Fibroblast of villous mesenchyme (primary cell): ENCODE measurements around the gene CTXND2. TPM values are rescaled to one million over a fixed set of nuclear protein-coding genes. Genes with fewer than 3 reads are reported as not detected.

Experiments used
- DNase-seq: peaks from one replicate; pipeline ENCODE4 v3.0.0-alpha.2; 2010; ENCODE audit warnings: low read depth
- H3K4me3 ChIP-seq: 2 replicates; pipeline ENCODE4 v1.5.1; 2011; ENCODE audit warnings: low read depth, mild to moderate bottlenecking, low read length
- total RNA-seq: library from RNA; depleted of rRNA; stranded (reverse); fragments of >200 nt; gene quantifications from 2 replicates; pipeline ENCODE4 v1.2.3, GENCODE V29; 2012
- TF ChIP-seq, protein P1 (sequence below): IDR thresholded peaks from 2 replicates; pipeline ENCODE4 v1.5.1; 2012; ENCODE audit warnings: low read depth, mild to moderate bottlenecking, low read length; ENCODE audit not compliant: insufficient read depth

Gene CTXND2
- total RNA-seq, 1 donor, result not detected

GRCh38 chr1:150931773-150932172, 44.8 kb downstream of the CTXND2 start:
- no peak overlapping the region for H3K4me3 ChIP-seq
- TF ChIP-seq, protein P1, sequence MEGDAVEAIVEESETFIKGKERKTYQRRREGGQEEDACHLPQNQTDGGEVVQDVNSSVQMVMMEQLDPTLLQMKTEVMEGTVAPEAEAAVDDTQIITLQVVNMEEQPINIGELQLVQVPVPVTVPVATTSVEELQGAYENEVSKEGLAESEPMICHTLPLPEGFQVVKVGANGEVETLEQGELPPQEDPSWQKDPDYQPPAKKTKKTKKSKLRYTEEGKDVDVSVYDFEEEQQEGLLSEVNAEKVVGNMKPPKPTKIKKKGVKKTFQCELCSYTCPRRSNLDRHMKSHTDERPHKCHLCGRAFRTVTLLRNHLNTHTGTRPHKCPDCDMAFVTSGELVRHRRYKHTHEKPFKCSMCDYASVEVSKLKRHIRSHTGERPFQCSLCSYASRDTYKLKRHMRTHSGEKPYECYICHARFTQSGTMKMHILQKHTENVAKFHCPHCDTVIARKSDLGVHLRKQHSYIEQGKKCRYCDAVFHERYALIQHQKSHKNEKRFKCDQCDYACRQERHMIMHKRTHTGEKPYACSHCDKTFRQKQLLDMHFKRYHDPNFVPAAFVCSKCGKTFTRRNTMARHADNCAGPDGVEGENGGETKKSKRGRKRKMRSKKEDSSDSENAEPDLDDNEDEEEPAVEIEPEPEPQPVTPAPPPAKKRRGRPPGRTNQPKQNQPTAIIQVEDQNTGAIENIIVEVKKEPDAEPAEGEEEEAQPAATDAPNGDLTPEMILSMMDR, result no peak
- DNase-seq, result peak; percentile 14

DNA sequence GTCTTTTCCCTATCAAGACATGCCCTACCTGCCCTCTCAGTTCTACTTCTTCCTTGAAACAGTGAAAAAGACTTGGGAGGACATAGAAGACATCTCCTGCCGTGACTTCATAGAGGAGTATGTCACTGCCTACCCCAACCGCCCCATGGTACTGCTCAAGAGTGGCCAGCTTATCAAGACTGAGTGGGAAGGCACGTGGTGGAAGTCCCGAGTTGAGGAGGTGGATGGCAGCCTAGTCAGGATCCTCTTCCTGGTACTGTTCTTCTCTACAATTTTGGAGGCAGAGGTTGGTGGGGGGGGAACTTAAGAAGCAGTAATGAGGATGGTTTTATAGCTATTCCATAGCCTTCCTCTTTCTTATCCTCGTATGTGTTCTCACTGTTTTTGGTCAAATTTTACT, 57.9 kb downstream of the CTXND2 start:
- TF ChIP-seq, protein P1, result no peak
- no peak overlapping the region for H3K4me3 ChIP-seq
- DNase-seq, result no peak

- no peak for DNase-seq
- TF ChIP-seq, protein P1, result no peak
- H3K4me3 ChIP-seq, result no peak overlapping the region
Measured at GRCh38 chr1:150954708-150955107, 67.8 kb downstream of the CTXND2 start.

DNA sequence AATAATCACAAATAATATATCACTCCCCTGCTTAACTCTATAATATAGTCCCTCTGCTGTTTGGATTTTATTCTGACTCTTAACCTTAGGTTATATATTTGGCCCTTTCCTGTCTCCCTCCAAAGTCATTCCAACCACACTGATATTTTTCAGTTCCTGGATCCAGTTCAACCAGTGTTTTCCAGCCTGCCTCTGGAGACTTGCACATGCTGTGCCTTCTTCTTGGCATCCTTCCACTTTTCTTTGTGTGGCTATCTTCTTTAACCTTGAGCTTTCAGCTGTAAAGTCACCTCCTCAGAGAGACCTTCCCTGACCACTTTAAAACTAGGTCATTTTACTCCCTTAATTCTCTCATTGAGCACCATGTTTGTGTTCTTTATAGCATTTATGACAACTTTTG, 68.3 kb downstream of the CTXND2 start:
- no peak overlapping the region for H3K4me3 ChIP-seq
- TF ChIP-seq, protein P1, result no peak
- no peak for DNase-seq

DNA sequence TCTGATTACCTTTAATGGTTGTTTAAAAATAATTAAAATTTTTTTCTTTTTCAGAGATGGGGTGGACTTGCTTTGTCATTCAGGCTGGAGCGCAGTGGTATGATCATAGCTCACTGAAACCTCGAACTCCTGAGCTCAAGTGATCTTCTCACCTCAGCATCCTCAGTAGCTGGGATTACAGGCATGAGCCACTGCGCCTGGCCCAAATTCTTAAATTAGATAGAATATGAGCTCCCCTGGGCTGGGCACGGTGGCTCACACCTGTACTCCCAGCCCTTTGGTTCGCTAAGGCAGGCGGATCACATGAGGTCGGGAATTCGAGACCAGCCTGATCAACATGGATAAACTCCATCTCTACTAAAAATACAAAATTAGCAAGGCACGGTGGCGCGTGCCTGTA, 70.7 kb downstream of the CTXND2 start:
- DNase-seq, result no peak
- TF ChIP-seq, protein P1, result no peak
- H3K4me3 ChIP-seq, result no peak overlapping the region

- no peak for DNase-seq
- no peak overlapping the region for H3K4me3 ChIP-seq
- TF ChIP-seq, protein P1, result no peak
Measured at GRCh38 chr1:150960646-150961045, 73.7 kb downstream of the CTXND2 start.

DNA sequence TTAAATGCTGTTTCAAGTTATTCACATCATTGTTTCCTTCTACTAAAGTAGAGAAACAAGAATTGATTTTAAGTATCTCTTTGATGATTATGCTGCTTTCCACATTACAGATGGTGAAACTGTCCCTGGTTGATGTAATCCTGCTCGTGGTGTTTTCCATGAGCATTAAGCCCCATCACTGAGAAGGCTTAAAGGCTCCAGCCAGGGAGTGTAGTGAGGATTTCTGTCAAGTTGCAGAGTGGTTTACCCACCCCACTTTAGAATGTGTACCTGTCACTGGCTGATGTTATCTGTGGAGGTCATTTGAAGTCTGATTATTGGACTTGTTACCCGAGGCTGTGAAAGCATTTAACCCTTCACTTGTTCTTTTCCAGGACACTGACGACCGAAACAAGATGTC, 74.8 kb downstream of the CTXND2 start:
- TF ChIP-seq, protein P1, result no peak
- no peak overlapping the region for H3K4me3 ChIP-seq
- peak; percentile 21 for DNase-seq

Other genes starting within 250 kb of the CTXND2 start
- 9.3 and 17.7 TPM in 2 replicates for gene GOLPH3L, start 190.0 kb upstream of the CTXND2 start, total RNA-seq
- gene HORMAD1, start 166.2 kb upstream of the CTXND2 start, total RNA-seq, result 0.43 and 1.3 TPM in 2 replicates
- gene CTSS, start 121.4 kb upstream of the CTXND2 start, total RNA-seq, result 4.7 and 7.4 TPM in 2 replicates
- gene CTSK, start 78.9 kb upstream of the CTXND2 start, total RNA-seq, result 137 and 139 TPM in 2 replicates
- 44.1 and 46.6 TPM in 2 replicates for gene ARNT, start 10.5 kb upstream of the CTXND2 start, total RNA-seq
- gene SETDB1, start 39.2 kb downstream of the CTXND2 start, total RNA-seq, result 26.1 and 34.1 TPM in 2 replicates
- gene CERS2, start 87.7 kb downstream of the CTXND2 start, total RNA-seq, result 89.9 and 142 TPM in 2 replicates
- gene ANXA9, start 95.2 kb downstream of the CTXND2 start, total RNA-seq, result 0.32 and 0.86 TPM in 2 replicates
- 10.8 and 11.0 TPM in 2 replicates for gene MINDY1, start 119.8 kb downstream of the CTXND2 start, total RNA-seq
- gene PRUNE1, start 121.3 kb downstream of the CTXND2 start, total RNA-seq, result 9.7 and 12.1 TPM in 2 replicates
- gene BNIPL, start 149.4 kb downstream of the CTXND2 start, total RNA-seq, result under 0.01 TPM in 2 replicates
- 2.6 and 3.0 TPM in 2 replicates for gene C1orf56, start 160.6 kb downstream of the CTXND2 start, total RNA-seq
- 47.0 and 68.2 TPM in 2 replicates for gene CDC42SE1, start 172.5 kb downstream of the CTXND2 start, total RNA-seq
- 8.1 and 9.1 TPM in 2 replicates for gene MLLT11, start 173.3 kb downstream of the CTXND2 start, total RNA-seq
- gene GABPB2, start 183.6 kb downstream of the CTXND2 start, total RNA-seq, result 7.1 and 9.5 TPM in 2 replicates